Calu3 (cell line): Measurements from ENCODE around the gene C10orf90. TPM values are rescaled to one million over a fixed set of nuclear protein-coding genes. Genes with fewer than 3 reads are reported as not detected.

Experiments used
- BruUV-seq: library from RNA; stranded (reverse); fragments of 400-500 nt; replicated peaks from 2 replicates; lab custom pipeline; 2021; lab: Mats Ljungman, UMichigan
- CTCF ChIA-PET: fragments of 300-600 bp; sonication (Branson Sonifier 250); formaldehyde crosslinking; loops from one replicate; lab custom pipeline; 2022; ENCODE audit warnings: antibody characterized with exemption; lab: Charles Lee
- DNase-seq: peaks from one replicate; pipeline ENCODE4 v3.0.0; 2022
- H3K27ac Mint-ChIP-seq: one replicate; pipeline ENCODE4 v1.8.0; 2022; ENCODE audit warnings: mixed read lengths; ENCODE audit not compliant: unreplicated experiment
- H3K27me3 Mint-ChIP-seq: one replicate; pipeline ENCODE4 v1.8.0; 2022; ENCODE audit warnings: mixed read lengths; ENCODE audit not compliant: unreplicated experiment
- H3K36me3 Mint-ChIP-seq: one replicate; pipeline ENCODE4 v1.8.0; 2022; ENCODE audit warnings: mild to moderate bottlenecking, moderate library complexity, mixed read lengths; ENCODE audit not compliant: insufficient read depth, unreplicated experiment
- H3K4me1 Mint-ChIP-seq: one replicate; pipeline ENCODE4 v1.8.0; 2022; ENCODE audit warnings: mild to moderate bottlenecking, low read depth, mixed read lengths; ENCODE audit not compliant: unreplicated experiment
- H3K4me3 Mint-ChIP-seq: one replicate; pipeline ENCODE4 v1.8.0; 2022; ENCODE audit warnings: mild to moderate bottlenecking, low read depth, moderate library complexity, mixed read lengths; ENCODE audit not compliant: unreplicated experiment
- H3K9me3 Mint-ChIP-seq: one replicate; pipeline ENCODE4 v1.8.0; 2022; ENCODE audit warnings: low read depth, mixed read lengths; ENCODE audit not compliant: unreplicated experiment
- CTCF ChIP-seq: fragments of 200-600 bp; IDR thresholded peaks from one replicate; pipeline ENCODE4 v1.8.0; 2022; ENCODE audit warnings: antibody characterized with exemption; ENCODE audit not compliant: unreplicated experiment
- intact Hi-C: fragments of 100-400 bp; cut with micrococcal nuclease; formaldehyde crosslinking; loops from one replicate; pipeline ENCODE4 v1.10.0; 2022; ENCODE audit not compliant: unreplicated experiment
- total RNA-seq: library from RNA; stranded (reverse); gene quantifications from 2 replicates; pipeline ENCODE4 v1.2.3, GENCODE V29; 2022

C10orf90 gene
- total RNA-seq, 1 experiment from 2014 or later, result not detected

GRCh38 chr10:126511917-126512479 is 158.5 kb downstream of the C10orf90 start:
- intact Hi-C loops, result no loop called here
- no peak overlapping the region for H3K4me3 Mint-ChIP-seq
- H3K36me3 Mint-ChIP-seq, result no peaks in the 10 kb centered on the region
- H3K27ac Mint-ChIP-seq, result no peak overlapping the region
- peaks cover 27% of the 10 kb centered on the region for H3K27me3 Mint-ChIP-seq
- no peak for TF ChIP-seq CTCF
- H3K9me3 Mint-ChIP-seq, result peaks cover 2% of the 10 kb centered on the region
- no TSS peak for BruUV-seq
- H3K4me1 Mint-ChIP-seq, result no peaks in the 10 kb centered on the region
- no peak for DNase-seq
- CTCF ChIA-PET, result no interaction called here

GRCh38 chr10:126509182-126509581 is 161.3 kb downstream of the C10orf90 start:
- Mint-ChIP-seq H3K4me1 (no peaks in the 10 kb centered on the region), H3K27me3 (peaks cover 27% of the 10 kb centered on the region), H3K27ac (no peak overlapping the region), H3K4me3 (no peak overlapping the region), H3K9me3 (peaks cover 2% of the 10 kb centered on the region), H3K36me3 (no peaks in the 10 kb centered on the region)
- no peak for TF ChIP-seq CTCF
- intact Hi-C loops, result loop anchor here (10.0 kb wide), 1 partner anchor 644 kb away; no protein-coding TSS in a partner anchor
- DNase-seq, result no peak
- BruUV-seq, result no TSS peak
- CTCF ChIA-PET, result no interaction called here

- Mint-ChIP-seq H3K36me3 (no peaks in the 10 kb centered on the region), H3K27me3 (peaks cover 27% of the 10 kb centered on the region), H3K27ac (no peak overlapping the region), H3K4me1 (no peaks in the 10 kb centered on the region), H3K9me3 (peaks cover 2% of the 10 kb centered on the region), H3K4me3 (no peak overlapping the region)
- TF ChIP-seq CTCF, result no peak
- intact Hi-C loops, result loop anchor here (10.0 kb wide), 1 partner anchor 644 kb away; no protein-coding TSS in a partner anchor
- no peak for DNase-seq
- CTCF ChIA-PET, result no interaction called here
- BruUV-seq, result no TSS peak
Observed at GRCh38 chr10:126508535-126509040, 161.9 kb downstream of the C10orf90 start.

- CTCF ChIA-PET, result no interaction called here
- no peak for DNase-seq
- Mint-ChIP-seq H3K4me3 (no peak overlapping the region), H3K27me3 (no peaks in the 10 kb centered on the region), H3K4me1 (no peaks in the 10 kb centered on the region), H3K36me3 (no peaks in the 10 kb centered on the region), H3K9me3 (peaks cover 2% of the 10 kb centered on the region), H3K27ac (no peak overlapping the region)
- no TSS peak for BruUV-seq
- intact Hi-C loops, result loop anchor here (1.0 to 10.0 kb wide), 2 partner anchors 522 to 640 kb away; no protein-coding TSS in a partner anchor
- TF ChIP-seq CTCF, result no peak
Observed at GRCh38 chr10:126504761-126505112, 165.8 kb downstream of the C10orf90 start.
